ENCODE results near the gene PRKAR1B.

Gene PRKAR1B

GRCh38 chr7:584820-585219 is 142.3 kb downstream of the PRKAR1B start:
- TF ChIP-seq, protein P1, sequence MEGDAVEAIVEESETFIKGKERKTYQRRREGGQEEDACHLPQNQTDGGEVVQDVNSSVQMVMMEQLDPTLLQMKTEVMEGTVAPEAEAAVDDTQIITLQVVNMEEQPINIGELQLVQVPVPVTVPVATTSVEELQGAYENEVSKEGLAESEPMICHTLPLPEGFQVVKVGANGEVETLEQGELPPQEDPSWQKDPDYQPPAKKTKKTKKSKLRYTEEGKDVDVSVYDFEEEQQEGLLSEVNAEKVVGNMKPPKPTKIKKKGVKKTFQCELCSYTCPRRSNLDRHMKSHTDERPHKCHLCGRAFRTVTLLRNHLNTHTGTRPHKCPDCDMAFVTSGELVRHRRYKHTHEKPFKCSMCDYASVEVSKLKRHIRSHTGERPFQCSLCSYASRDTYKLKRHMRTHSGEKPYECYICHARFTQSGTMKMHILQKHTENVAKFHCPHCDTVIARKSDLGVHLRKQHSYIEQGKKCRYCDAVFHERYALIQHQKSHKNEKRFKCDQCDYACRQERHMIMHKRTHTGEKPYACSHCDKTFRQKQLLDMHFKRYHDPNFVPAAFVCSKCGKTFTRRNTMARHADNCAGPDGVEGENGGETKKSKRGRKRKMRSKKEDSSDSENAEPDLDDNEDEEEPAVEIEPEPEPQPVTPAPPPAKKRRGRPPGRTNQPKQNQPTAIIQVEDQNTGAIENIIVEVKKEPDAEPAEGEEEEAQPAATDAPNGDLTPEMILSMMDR (conservative IDR thresholded peaks at IDR 0.05; ENCODE audit: low read depth, low read length) = no peak
- DNase-seq (ENCODE audit: low read depth) = no peak
- no peak overlapping the region for H3K4me3 ChIP-seq (ENCODE audit: low read depth, low read length)

DNA sequence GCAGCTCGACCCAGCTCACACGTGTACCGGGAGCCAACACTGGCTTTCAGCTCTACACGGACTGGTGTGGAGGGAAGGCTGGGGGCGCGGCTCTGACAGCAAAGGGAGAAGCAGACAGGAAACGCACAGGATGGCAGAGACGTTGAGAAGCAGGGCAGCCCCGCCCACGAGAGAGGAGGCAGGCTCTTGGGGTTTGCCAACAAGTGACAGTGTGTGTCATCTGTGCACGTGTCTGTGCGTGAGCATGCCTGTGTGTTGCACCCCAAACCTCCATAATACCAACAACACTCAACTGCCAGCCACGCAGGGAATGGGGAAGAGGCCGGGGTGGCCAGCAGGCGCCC is 143.0 kb downstream of the PRKAR1B start:
- H3K4me3 ChIP-seq (ENCODE audit: low read depth, low read length) = no peak overlapping the region
- no peak for DNase-seq (ENCODE audit: low read depth)
- TF ChIP-seq, protein P1 (conservative IDR thresholded peaks at IDR 0.05; ENCODE audit: low read depth, low read length) = no peak

GRCh38 chr7:583410-584121 is 143.5 kb downstream of the PRKAR1B start:
- DNase-seq (ENCODE audit: low read depth) = no peak
- TF ChIP-seq, protein P1 (conservative IDR thresholded peaks at IDR 0.05; ENCODE audit: low read depth, low read length) = no peak
- H3K4me3 ChIP-seq (ENCODE audit: low read depth, low read length) = no peak overlapping the region

GRCh38 chr7:582931-583330 is 144.2 kb downstream of the PRKAR1B start:
- TF ChIP-seq, protein P1 (conservative IDR thresholded peaks at IDR 0.05; ENCODE audit: low read depth, low read length) = no peak
- H3K4me3 ChIP-seq (ENCODE audit: low read depth, low read length) = no peak overlapping the region
- no peak for DNase-seq (ENCODE audit: low read depth)

- no peak for DNase-seq (ENCODE audit: low read depth)
- TF ChIP-seq, protein P1 (conservative IDR thresholded peaks at IDR 0.05; ENCODE audit: low read depth, low read length) = no peak
- H3K4me3 ChIP-seq (ENCODE audit: low read depth, low read length) = no peak overlapping the region
These were observed 144.8 kb downstream of the PRKAR1B start for GRCh38 chr7:582081-582835.

- no peak for DNase-seq (ENCODE audit: low read depth)
- no peak overlapping the region for H3K4me3 ChIP-seq (ENCODE audit: low read depth, low read length)
- TF ChIP-seq, protein P1 (conservative IDR thresholded peaks at IDR 0.05; ENCODE audit: low read depth, low read length) = no peak
These were observed 148.7 kb downstream of the PRKAR1B start for GRCh38 chr7:578386-578785.
